ENCODE results near the gene TRIM23.

Gene TRIM23

GRCh38 chr5:65563777-65564176 lies 60.4 kb downstream of the TRIM23 start:
- no peak for DNase-seq (ENCODE audit: low read depth)

- peak; percentile 94 for DNase-seq (ENCODE audit: low read depth)
Measured at GRCh38 chr5:65562731-65563701, 61.1 kb downstream of the TRIM23 start, which contains the start of the genes CENPK and PPWD1. CENPK (minus strand) TSS chr5:65563168; CDS start chr5:65554907, 8,261 bp downstream. PPWD1 (plus strand) TSS chr5:65563296; CDS start chr5:65563311, 15 bp downstream.

- DNase-seq (ENCODE audit: low read depth) = no peak
Measured at GRCh38 chr5:65556718-65557117, 67.4 kb downstream of the TRIM23 start.

- no peak for DNase-seq (ENCODE audit: low read depth)
Measured at GRCh38 chr5:65556181-65556580, 68.0 kb downstream of the TRIM23 start.

GRCh38 chr5:65555287-65555686 lies 68.8 kb downstream of the TRIM23 start:
- no peak for DNase-seq (ENCODE audit: low read depth)

- no peak for DNase-seq (ENCODE audit: low read depth)
Measured at GRCh38 chr5:65553941-65554340, 70.2 kb downstream of the TRIM23 start.

GRCh38 chr5:65548281-65548680 lies 75.9 kb downstream of the TRIM23 start:
- no peak for DNase-seq (ENCODE audit: low read depth)

GRCh38 chr5:65546141-65546540 lies 78.0 kb downstream of the TRIM23 start:
- DNase-seq (ENCODE audit: low read depth) = no peak

GRCh38 chr5:65544473-65544872 lies 79.7 kb downstream of the TRIM23 start:
- DNase-seq (ENCODE audit: low read depth) = no peak

- DNase-seq (ENCODE audit: low read depth) = no peak
Measured at GRCh38 chr5:65539827-65540226, 84.3 kb downstream of the TRIM23 start.
